C4-2B (cell line): ENCODE results near the gene ZNF385D.

Source experiments
- ZFX ChIP-seq: fragments of 450-650 bp; IDR thresholded peaks from 2 replicates; pipeline ENCODE4 v1.6.1; 2017
- TF ChIP-seq, protein P1 (sequence below): fragments of 450-650 bp; conservative IDR thresholded peaks from 2 replicates; pipeline ENCODE4 v1.5.1; 2017; ENCODE audit warnings: mild to moderate bottlenecking

DNA sequence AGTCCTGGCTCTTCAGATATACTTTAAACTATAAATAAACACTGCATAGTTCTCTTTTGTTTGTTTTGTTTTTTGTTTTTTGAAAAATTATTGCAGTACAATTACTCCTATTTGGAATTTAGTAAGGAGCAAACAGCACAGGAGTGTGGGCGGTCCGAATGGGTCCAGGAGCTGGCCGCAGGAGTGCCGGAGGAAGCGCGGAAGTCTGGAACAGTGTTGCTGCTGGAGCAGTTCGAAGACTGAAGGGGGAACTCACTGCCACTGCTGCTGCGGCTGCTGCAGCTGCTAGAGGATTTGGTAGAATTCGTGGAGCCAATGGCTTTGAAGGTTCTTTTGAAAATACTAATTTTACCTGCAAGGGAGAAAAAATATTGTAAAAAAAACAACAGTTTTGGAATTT lies 329.9 kb downstream of the ZNF385D start:
- TF ChIP-seq, protein P1, sequence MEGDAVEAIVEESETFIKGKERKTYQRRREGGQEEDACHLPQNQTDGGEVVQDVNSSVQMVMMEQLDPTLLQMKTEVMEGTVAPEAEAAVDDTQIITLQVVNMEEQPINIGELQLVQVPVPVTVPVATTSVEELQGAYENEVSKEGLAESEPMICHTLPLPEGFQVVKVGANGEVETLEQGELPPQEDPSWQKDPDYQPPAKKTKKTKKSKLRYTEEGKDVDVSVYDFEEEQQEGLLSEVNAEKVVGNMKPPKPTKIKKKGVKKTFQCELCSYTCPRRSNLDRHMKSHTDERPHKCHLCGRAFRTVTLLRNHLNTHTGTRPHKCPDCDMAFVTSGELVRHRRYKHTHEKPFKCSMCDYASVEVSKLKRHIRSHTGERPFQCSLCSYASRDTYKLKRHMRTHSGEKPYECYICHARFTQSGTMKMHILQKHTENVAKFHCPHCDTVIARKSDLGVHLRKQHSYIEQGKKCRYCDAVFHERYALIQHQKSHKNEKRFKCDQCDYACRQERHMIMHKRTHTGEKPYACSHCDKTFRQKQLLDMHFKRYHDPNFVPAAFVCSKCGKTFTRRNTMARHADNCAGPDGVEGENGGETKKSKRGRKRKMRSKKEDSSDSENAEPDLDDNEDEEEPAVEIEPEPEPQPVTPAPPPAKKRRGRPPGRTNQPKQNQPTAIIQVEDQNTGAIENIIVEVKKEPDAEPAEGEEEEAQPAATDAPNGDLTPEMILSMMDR = no peak
- no peak for TF ChIP-seq ZFX
